ENCODE data around the gene IRS1.

Gene IRS1

GRCh38 chr2:226736382-226736781 lies 63.2 kb downstream of the IRS1 start:
- Histone ChIP-seq H3K4me3 (no peak overlapping the region), H3K27ac (no peak overlapping the region)

- H3K4me3 ChIP-seq = no peak overlapping the region
- no peak overlapping the region for H3K27ac ChIP-seq
Measured at GRCh38 chr2:226733927-226734564, 65.6 kb downstream of the IRS1 start.

- H3K4me3 ChIP-seq = no peak overlapping the region
Measured at GRCh38 chr2:226733189-226733858, 66.3 kb downstream of the IRS1 start.

GRCh38 chr2:226732478-226733188 lies 67.0 kb downstream of the IRS1 start:
- Histone ChIP-seq H3K4me3 (no peak overlapping the region), H3K27ac (no peak overlapping the region)

More at GRCh38 chr2:226733189-226733858, 66.3 kb downstream of the IRS1 start:
- no peak overlapping the region for H3K27ac ChIP-seq

GRCh38 chr2:226730481-226730880 lies 69.1 kb downstream of the IRS1 start:
- no peak overlapping the region for H3K4me3 ChIP-seq
- no peak overlapping the region for H3K27ac ChIP-seq

GRCh38 chr2:226728996-226729395 lies 70.6 kb downstream of the IRS1 start:
- Histone ChIP-seq H3K27ac (no peak overlapping the region), H3K4me3 (no peak overlapping the region)

- Histone ChIP-seq H3K27ac (no peak overlapping the region), H3K4me3 (no peak overlapping the region)
Measured at GRCh38 chr2:226727251-226727650, 72.4 kb downstream of the IRS1 start.

- Histone ChIP-seq H3K4me3 (no peak overlapping the region), H3K27ac (peak overlapping the region in 2 of 21 experiments; percentile 23 to 40)
Measured at GRCh38 chr2:226726546-226726945, 73.1 kb downstream of the IRS1 start.

- no peak overlapping the region for H3K4me3 ChIP-seq
- H3K27ac ChIP-seq = peak overlapping the region in 5 of 21 experiments; percentile 10 to 50 (median 12)
Measured at GRCh38 chr2:226725126-226725860, 74.3 kb downstream of the IRS1 start.

GRCh38 chr2:226721541-226721940 lies 78.1 kb downstream of the IRS1 start:
- Histone ChIP-seq H3K27ac (peak overlapping the region in 1 of 21 experiments; percentile 45), H3K4me3 (no peak overlapping the region)

- no peak overlapping the region for H3K4me3 ChIP-seq
- H3K27ac ChIP-seq = peak overlapping the region in 1 of 21 experiments; percentile 45
Measured at GRCh38 chr2:226720948-226721347, 78.7 kb downstream of the IRS1 start.

GRCh38 chr2:226717719-226718118 lies 81.9 kb downstream of the IRS1 start:
- Histone ChIP-seq H3K4me3 (no peak overlapping the region), H3K27ac (no peak overlapping the region)

- Histone ChIP-seq H3K27ac (no peak overlapping the region), H3K4me3 (no peak overlapping the region)
Measured at GRCh38 chr2:226716126-226716525, 83.5 kb downstream of the IRS1 start.

- no peak overlapping the region for H3K4me3 ChIP-seq
- no peak overlapping the region for H3K27ac ChIP-seq
Measured at GRCh38 chr2:226715347-226715990, 84.2 kb downstream of the IRS1 start.

GRCh38 chr2:226712941-226713340 lies 86.7 kb downstream of the IRS1 start:
- Histone ChIP-seq H3K4me3 (no peak overlapping the region), H3K27ac (no peak overlapping the region)

- Histone ChIP-seq H3K27ac (no peak overlapping the region), H3K4me3 (no peak overlapping the region)
Measured at GRCh38 chr2:226711606-226712296, 87.9 kb downstream of the IRS1 start.

GRCh38 chr2:226707499-226707898 lies 92.1 kb downstream of the IRS1 start:
- H3K4me3 ChIP-seq = no peak overlapping the region
- no peak overlapping the region for H3K27ac ChIP-seq

- no peak overlapping the region for H3K27ac ChIP-seq
- H3K4me3 ChIP-seq = no peak overlapping the region
Measured at GRCh38 chr2:226705965-226706364, 93.7 kb downstream of the IRS1 start.

Data from skin epidermis (tissue), 12 donors.